Amygdala (tissue), 56 donors: ENCODE results near the gene RBM39.
"Not testable (repeated sequence)": the region's sequence is repeated elsewhere in the genome, so short reads cannot be mapped to it uniquely, and the experiment has no call there.

Experiments used
- DNase-seq, 56 donors: peaks; one replicate each; lab custom pipeline; 2025; lab: John Stamatoyannopoulos, UW

The RBM39 gene

GRCh38 chr20:35757098-35757705 lies 15.1 kb upstream of the RBM39 start:
- DNase-seq = no peak

- DNase-seq = no peak
These were observed 14.3 kb upstream of the RBM39 start for GRCh38 chr20:35756404-35756803.

GRCh38 chr20:35750611-35751010 lies 8.6 kb upstream of the RBM39 start:
- DNase-seq = no peak

- not testable (repeated sequence) for DNase-seq
These were observed 2.4 kb upstream of the RBM39 start for GRCh38 chr20:35744492-35744841.

- DNase-seq = no peak
These were observed 1.8 kb upstream of the RBM39 start for GRCh38 chr20:35743693-35744491.

GRCh38 chr20:35742741-35743523 lies 872 bp upstream of the RBM39 start:
- peak in 1 of 56 donors; percentile 47 for DNase-seq

- no peak for DNase-seq
These were observed 2.5 kb downstream of the RBM39 start for GRCh38 chr20:35739294-35740163.

- no peak for DNase-seq
These were observed 3.5 kb downstream of the RBM39 start for GRCh38 chr20:35738410-35739179.

GRCh38 chr20:35737865-35738333 lies 4.2 kb downstream of the RBM39 start:
- DNase-seq = no peak

- DNase-seq = no peak
These were observed 6.1 kb downstream of the RBM39 start for GRCh38 chr20:35735826-35736470.

- DNase-seq = no peak
These were observed 7.0 kb downstream of the RBM39 start for GRCh38 chr20:35734777-35735649.

GRCh38 chr20:35734374-35734773 lies 7.7 kb downstream of the RBM39 start:
- DNase-seq = no peak

- DNase-seq = no peak
These were observed 9.4 kb downstream of the RBM39 start for GRCh38 chr20:35732644-35732982.

GRCh38 chr20:35731862-35732643 lies 10.0 kb downstream of the RBM39 start:
- DNase-seq = no peak

GRCh38 chr20:35731469-35731788 lies 10.6 kb downstream of the RBM39 start:
- DNase-seq = no peak

- no peak for DNase-seq
These were observed 11.2 kb downstream of the RBM39 start for GRCh38 chr20:35730583-35731468.
